Left lobe of liver (tissue), 2 donors: ENCODE measurements around the gene F12. TPM values are rescaled to one million over a fixed set of nuclear protein-coding genes. Genes with fewer than 3 reads are reported as not detected.
A peak's percentile ranks its signal among the peaks of the same experiment; 100 is the strongest.

ENCODE experiments used
- ATAC-seq: fragments of 200-7000 bp; cut with Tn5 transposase; one replicate; pipeline ENCODE4 v1.9.1; 2020; ENCODE audit warnings: mild to moderate bottlenecking, moderate library complexity
- DNase-seq: peaks from one replicate; pipeline ENCODE4 v3.0.0-alpha.2; 2020; ENCODE audit warnings: low spot score
- total RNA-seq: library from RNA; stranded (reverse); gene quantifications from one replicate; pipeline ENCODE4 v1.2.1, GENCODE V29; 2021
- donor health status: DM: no; HTN: no; CAD: no; lungs with moderate emphysema.
- donor health status: DM: no; HTN: yes; CAD: no.

The F12 gene
- total RNA-seq, 1 donor from 2014 or later: 292 TPM

- ATAC-seq (no peak), DNase-seq (no peak)
Measured at GRCh38 chr5:177433658-177434217, 24.4 kb upstream of the F12 start.

- DNase-seq (no peak), ATAC-seq (no peak)
Measured at GRCh38 chr5:177432839-177433657, 23.7 kb upstream of the F12 start.

- DNase-seq: no peak
Measured at GRCh38 chr5:177432143-177432838, 22.9 kb upstream of the F12 start.

GRCh38 chr5:177431317-177432142 is 22.2 kb upstream of the F12 start:
- ATAC-seq (no peak), DNase-seq (no peak)

More at GRCh38 chr5:177432143-177432838, 22.9 kb upstream of the F12 start:
- peak; percentile 69 for ATAC-seq

GRCh38 chr5:177430972-177431316 is 21.6 kb upstream of the F12 start:
- no peak for ATAC-seq
- DNase-seq: no peak

GRCh38 chr5:177430140-177430951 is 21.0 kb upstream of the F12 start:
- ATAC-seq (no peak), DNase-seq (no peak)

GRCh38 chr5:177429248-177430040 is 20.1 kb upstream of the F12 start:
- ATAC-seq: no peak
- peak; percentile 63 for DNase-seq

GRCh38 chr5:177428574-177429217 is 19.3 kb upstream of the F12 start:
- no peak for ATAC-seq
- no peak for DNase-seq

- ATAC-seq (no peak), DNase-seq (no peak)
Measured at GRCh38 chr5:177427919-177428573, 18.7 kb upstream of the F12 start.

- ATAC-seq (no peak), DNase-seq (no peak)
Measured at GRCh38 chr5:177427211-177427822, 18.0 kb upstream of the F12 start.

- no peak for ATAC-seq
Measured at GRCh38 chr5:177426566-177427210, 17.3 kb upstream of the F12 start, which contains the start of gene GRK6. TSS of gene GRK6 (plus strand) at chr5:177426676. CDS start at chr5:177426846, 170 bp downstream.

GRCh38 chr5:177425801-177426565 is 16.6 kb upstream of the F12 start:
- DNase-seq: peak; percentile 100
- peak; percentile 90 for ATAC-seq

More at GRCh38 chr5:177426566-177427210, 17.3 kb upstream of the F12 start, which contains the start of gene GRK6:
- peak; percentile 63 for DNase-seq

- DNase-seq (no peak), ATAC-seq (no peak)
Measured at GRCh38 chr5:177425196-177425800, 15.9 kb upstream of the F12 start.

GRCh38 chr5:177423671-177424070 is 14.3 kb upstream of the F12 start:
- DNase-seq (no peak), ATAC-seq (no peak)

- ATAC-seq: no peak
- no peak for DNase-seq
Measured at GRCh38 chr5:177421062-177421798, 11.9 kb upstream of the F12 start.
